ENCODE measurements around the gene PRPF38A. TPM values are rescaled to one million over a fixed set of nuclear protein-coding genes. Genes with fewer than 3 reads are reported as not detected.

Gene PRPF38A
- polyA plus RNA-seq, 1 of the 3 experiments (the other 2 are of a cell fraction), result 24.3 TPM

- Histone ChIP-seq H3K4me3 (ENCODE audit: low read depth in 2 of 2, low read length in 1 of 2) (no peak overlapping the region), H3K9me3 (no peaks in the 10 kb centered on the region), H3K4me1 (ENCODE audit: control insufficient read depth in 1 of 2, insufficient read depth in 2 of 2, low read depth in 1 of 2, low read length in 1 of 2) (no peaks in the 10 kb centered on the region), H4K20me1 (ENCODE audit: insufficient read depth) (no peaks in the 10 kb centered on the region), H3K9ac (no peak overlapping the region), H3K27me3 (ENCODE audit: insufficient read depth) (no peaks in the 10 kb centered on the region), H2AFZ (ENCODE audit: low read depth) (no peak overlapping the region), H3K36me3 (replicated peaks in 1 of 2; ENCODE audit: control insufficient read depth in 1 of 2, insufficient read depth in 2 of 2, low read length in 1 of 2) (peaks cover 3 to 13% of the 10 kb centered on the region in 2 experiments), H3F3A (replicated peaks; ENCODE audit: insufficient read depth) (no peaks in the 10 kb centered on the region), H3K4me2 (no peak overlapping the region), H3K27ac (ENCODE audit: low read depth in 2 of 2, low read length in 1 of 2) (no peak overlapping the region), H3K79me2 (ENCODE audit: insufficient read depth) (no peaks in the 10 kb centered on the region), H3K9me2 (no peaks in the 10 kb centered on the region)
- TF ChIP-seq MAX (IDR thresholded peaks at IDR 0.05; ENCODE audit: low read depth) (no peak), TCF12 (IDR thresholded peaks at IDR 0.05) (no peak), ELF1 (IDR thresholded peaks at IDR 0.05) (no peak), MXI1 (IDR thresholded peaks at IDR 0.05; ENCODE audit: low read depth, low read length) (no peak), CHD2 (IDR thresholded peaks at IDR 0.05; ENCODE audit: low read length, partially characterized antibody) (no peak), NFIC (IDR thresholded peaks at IDR 0.05; ENCODE audit: borderline replicate concordance) (no peak), NRF1 (IDR thresholded peaks at IDR 0.05; ENCODE audit: low read depth, low read length) (no peak), REST (IDR thresholded peaks at IDR 0.05; ENCODE audit: low read depth, low read length) (no peak), RAD21 (IDR thresholded peaks at IDR 0.05; ENCODE audit: low read length) (no peak), GABPA (IDR thresholded peaks at IDR 0.05; ENCODE audit: low read depth) (no peak), FOSL2 (IDR thresholded peaks at IDR 0.05; ENCODE audit: borderline replicate concordance, low read depth) (no peak)
- ChIA-PET POLR2A (no interaction called here), CTCF (no interaction called here)
- WGBS (ENCODE audit: low lambda C conversion rate), result 100% methylated on average over 1 of the region's 1 CpG
- no peak for DNase-seq
These were observed 49.7 kb downstream of the PRPF38A start for GRCh38 chr1:52454127-52454526.

GRCh38 chr1:52454779-52455178 is 50.4 kb downstream of the PRPF38A start:
- Histone ChIP-seq H3K79me2 (ENCODE audit: insufficient read depth) (no peaks in the 10 kb centered on the region), H3K4me2 (no peak overlapping the region), H4K20me1 (ENCODE audit: insufficient read depth) (no peaks in the 10 kb centered on the region), H3K4me1 (ENCODE audit: control insufficient read depth in 1 of 2, insufficient read depth in 2 of 2, low read depth in 1 of 2, low read length in 1 of 2) (no peaks in the 10 kb centered on the region), H3K4me3 (ENCODE audit: low read depth in 2 of 2, low read length in 1 of 2) (no peak overlapping the region), H3K9ac (no peak overlapping the region), H3K27ac (ENCODE audit: low read depth in 2 of 2, low read length in 1 of 2) (no peak overlapping the region), H3F3A (replicated peaks; ENCODE audit: insufficient read depth) (no peaks in the 10 kb centered on the region), H3K36me3 (replicated peaks in 1 of 2; ENCODE audit: control insufficient read depth in 1 of 2, insufficient read depth in 2 of 2, low read length in 1 of 2) (peaks cover 3 to 13% of the 10 kb centered on the region in 2 experiments), H3K27me3 (ENCODE audit: insufficient read depth) (no peaks in the 10 kb centered on the region), H3K9me3 (no peaks in the 10 kb centered on the region), H2AFZ (ENCODE audit: low read depth) (no peak overlapping the region), H3K9me2 (no peaks in the 10 kb centered on the region)
- TF ChIP-seq ZBTB33 (IDR thresholded peaks at IDR 0.05; ENCODE audit: borderline replicate concordance, low read depth) (no peak), RXRA (IDR thresholded peaks at IDR 0.05; ENCODE audit: borderline replicate concordance, low read depth) (no peak), EP300 (IDR thresholded peaks at IDR 0.05; ENCODE audit: borderline replicate concordance in 1 of 2, low read depth in 1 of 2, low read length in 1 of 2) (no peak), CTCF (IDR thresholded peaks at IDR 0.05) (no peak), NRF1 (IDR thresholded peaks at IDR 0.05; ENCODE audit: low read depth, low read length) (no peak), IRF3 (IDR thresholded peaks at IDR 0.05; ENCODE audit: low read depth, low read length) (no peak), TCF12 (IDR thresholded peaks at IDR 0.05) (no peak), MXI1 (IDR thresholded peaks at IDR 0.05; ENCODE audit: low read depth, low read length) (no peak), FOXM1 (IDR thresholded peaks at IDR 0.05; ENCODE audit: low read depth) (no peak)
- POLR2A ChIA-PET, result no interaction called here
- 100% methylated on average over 2 of the region's 2 CpGs for WGBS (ENCODE audit: low lambda C conversion rate)
- DNase-seq, result no peak
- CTCF ChIA-PET, result no interaction called here

All from SK-N-SH (cell line).